PC-9 (cell line): ENCODE results near the gene MSL2.
"Not testable (repeated sequence)": the region's sequence is repeated elsewhere in the genome, so short reads cannot be mapped to it uniquely, and the experiment has no call there.

Source experiments
- CTCF ChIP-seq: fragments of 200-600 bp; sonication (generic); conservative IDR thresholded peaks from 2 replicates; pipeline ENCODE4 v1.6.1; 2017; ENCODE audit warnings: mixed run types, antibody characterized with exemption, mild to moderate bottlenecking, moderate library complexity
- EZH2 ChIP-seq: fragments of 200-600 bp; sonication (generic); IDR thresholded peaks from 2 replicates; pipeline ENCODE4 v1.8.0; 2017; ENCODE audit warnings: antibody characterized with exemption, low read depth

GRCh38 chr3:136168236-136168635, 27.9 kb downstream of the MSL2 start:
- not testable (repeated sequence) for TF ChIP-seq CTCF, EZH2
